Uterus (tissue), 4 donors: ENCODE measurements around the gene SLC39A7. TPM values are rescaled to one million over a fixed set of nuclear protein-coding genes. Genes with fewer than 3 reads are reported as not detected.

ENCODE experiments used
- DNase-seq, 2 donors: peaks; one replicate each; pipeline ENCODE4 v3.0.0-alpha.2; 2019 to 2020
- H3K27ac ChIP-seq, 2 donors: fragments of 200-600 bp; sonication (generic); 1 replicate in 1 of 2; 2 replicates in 1 of 2; pipeline ENCODE4 v1.5.1; 2016 to 2018
- H3K27me3 ChIP-seq, 2 donors: fragments of 200-600 bp; sonication (generic); one replicate each; pipeline ENCODE4 v1.5.1; 2018 to 2019; ENCODE audit warnings: control low read depth in 1 of 2
- H3K36me3 ChIP-seq, 2 donors: fragments of 200-600 bp; sonication (generic); one replicate each; pipeline ENCODE4 v1.5.1; 2019; ENCODE audit warnings: control low read depth in 1 of 2
- H3K4me1 ChIP-seq, 2 donors: fragments of 200-600 bp; sonication (generic); one replicate each; pipeline ENCODE4 v1.5.1; 2018 to 2019; ENCODE audit warnings: control low read depth in 1 of 2
- H3K4me3 ChIP-seq, 2 donors: fragments of 200-600 bp; sonication (generic); 1 replicate in 1 of 2; 2 replicates in 1 of 2; pipeline ENCODE4 v1.5.1; 2018 to 2019; ENCODE audit warnings: mild to moderate bottlenecking in 1 of 2
- H3K9me3 ChIP-seq, 2 donors: fragments of 200-600 bp; sonication (generic); one replicate each; pipeline ENCODE4 v1.5.1; 2019; ENCODE audit warnings: control low read depth in 1 of 2
- POLR2A ChIP-seq, 2 donors: fragments of 450-650 bp; IDR thresholded peaks; one replicate each; pipeline ENCODE4 v1.6.1; 2016; ENCODE audit warnings: antibody characterized with exemption in 2 of 2, mild to moderate bottlenecking in 1 of 2, moderate library complexity in 1 of 2
- intact Hi-C: fragments of 100-400 bp; cut with DNase I; formaldehyde crosslinking; loops from one replicate; pipeline ENCODE4 v1.15.1; 2023; ENCODE audit warnings: low total_unique reads
- microRNA counts, 2 donors: library from miRNA; unstranded; fragments of <30 nt; microRNA quantifications; one replicate each; lab custom pipeline; 2016 to 2017
- microRNA-seq: library from miRNA; unstranded; fragments of <30 nt; microRNA quantifications from one replicate; pipeline ENCODE4, GENCODE V29; 2016; ENCODE audit warnings: borderline microRNAs expressed, borderline replicate concordance
- small RNA-seq: library from RNA; depleted of rRNA; stranded (forward); fragments of <200 nt; gene quantifications from one replicate; pipeline ENCODE3, GENCODE V24; 2016
- total RNA-seq, 4 donors: library from RNA; depleted of rRNA in 3 of 4; stranded (reverse); fragments of >200 nt in 3 of 4; gene quantifications; one replicate each; pipeline versions ENCODE4 v1.1.0 to v1.2.4, GENCODE V29; 2014 to 2023
- TF ChIP-seq, protein P1 (sequence below), 4 experiments: fragments of 200-600 bp in 2 of 4; fragments of 450-650 bp in 2 of 4; sonication (generic) in 2 of 4; IDR thresholded peaks; one replicate each; pipeline ENCODE4 v1.5.1; 2016 to 2019; ENCODE audit warnings: antibody characterized with exemption in 4 of 4, mild to moderate bottlenecking in 2 of 4, moderate library complexity in 1 of 4
- donor health status: DM: yes; HTN: yes; CAD: no.

Gene SLC39A7
- total RNA-seq, 4 donors from 2014 or later: 53.8 to 87.8 (median 57.5) TPM

GRCh38 chr6:33249732-33250630 is 49.3 kb downstream of the SLC39A7 start:
- Histone ChIP-seq H3K27me3 (no peaks in the 10 kb centered on the region), H3K4me1 (no peaks in the 10 kb centered on the region), H3K27ac (peak overlapping the region; percentile 92 to 95), H3K4me3 (peak overlapping the region; percentile 49 to 66), H3K9me3 (no peaks in the 10 kb centered on the region), H3K36me3 (no peaks in the 10 kb centered on the region)
- TF ChIP-seq, protein P1, sequence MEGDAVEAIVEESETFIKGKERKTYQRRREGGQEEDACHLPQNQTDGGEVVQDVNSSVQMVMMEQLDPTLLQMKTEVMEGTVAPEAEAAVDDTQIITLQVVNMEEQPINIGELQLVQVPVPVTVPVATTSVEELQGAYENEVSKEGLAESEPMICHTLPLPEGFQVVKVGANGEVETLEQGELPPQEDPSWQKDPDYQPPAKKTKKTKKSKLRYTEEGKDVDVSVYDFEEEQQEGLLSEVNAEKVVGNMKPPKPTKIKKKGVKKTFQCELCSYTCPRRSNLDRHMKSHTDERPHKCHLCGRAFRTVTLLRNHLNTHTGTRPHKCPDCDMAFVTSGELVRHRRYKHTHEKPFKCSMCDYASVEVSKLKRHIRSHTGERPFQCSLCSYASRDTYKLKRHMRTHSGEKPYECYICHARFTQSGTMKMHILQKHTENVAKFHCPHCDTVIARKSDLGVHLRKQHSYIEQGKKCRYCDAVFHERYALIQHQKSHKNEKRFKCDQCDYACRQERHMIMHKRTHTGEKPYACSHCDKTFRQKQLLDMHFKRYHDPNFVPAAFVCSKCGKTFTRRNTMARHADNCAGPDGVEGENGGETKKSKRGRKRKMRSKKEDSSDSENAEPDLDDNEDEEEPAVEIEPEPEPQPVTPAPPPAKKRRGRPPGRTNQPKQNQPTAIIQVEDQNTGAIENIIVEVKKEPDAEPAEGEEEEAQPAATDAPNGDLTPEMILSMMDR (IDR thresholded peaks at IDR 0.05): no peak
- intact Hi-C loops: loop anchor here (5.0 kb wide), 1 partner anchor 88 kb away; no protein-coding TSS in a partner anchor
- peak; percentile 26 to 27 for DNase-seq

DNA sequence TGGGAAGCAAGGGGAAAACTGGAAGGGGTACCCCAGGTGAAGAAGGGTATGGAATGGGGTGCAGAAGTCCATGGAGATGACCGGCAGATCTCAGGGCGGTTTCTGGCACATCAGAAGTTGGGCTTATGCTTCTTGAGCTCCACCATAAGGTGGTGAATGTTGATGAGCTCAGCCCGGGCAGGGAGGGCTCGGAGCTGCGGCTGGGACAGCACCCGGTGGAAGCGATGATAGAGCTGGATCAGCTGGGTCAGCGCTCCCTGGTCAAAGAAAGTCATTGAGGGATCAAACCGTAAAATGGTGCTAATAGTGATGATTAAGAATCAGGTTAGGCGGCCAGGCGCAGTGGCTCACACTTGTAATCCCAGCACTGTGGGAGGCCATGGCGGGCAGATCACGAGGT is 50.1 kb downstream of the SLC39A7 start:
- H3K4me3 ChIP-seq: no peak overlapping the region
- intact Hi-C loops: no loop called here
- no peaks in the 10 kb centered on the region for H3K27me3 ChIP-seq
- H3K4me1 ChIP-seq: no peaks in the 10 kb centered on the region
- DNase-seq: no peak
- H3K36me3 ChIP-seq: no peaks in the 10 kb centered on the region
- H3K27ac ChIP-seq: peak overlapping the region in 1 of 2 donors; percentile 92
- no peak for TF ChIP-seq POLR2A (IDR thresholded peaks at IDR 0.05)
- TF ChIP-seq, protein P1 (IDR thresholded peaks at IDR 0.05): no peak
- H3K9me3 ChIP-seq: no peaks in the 10 kb centered on the region

DNA sequence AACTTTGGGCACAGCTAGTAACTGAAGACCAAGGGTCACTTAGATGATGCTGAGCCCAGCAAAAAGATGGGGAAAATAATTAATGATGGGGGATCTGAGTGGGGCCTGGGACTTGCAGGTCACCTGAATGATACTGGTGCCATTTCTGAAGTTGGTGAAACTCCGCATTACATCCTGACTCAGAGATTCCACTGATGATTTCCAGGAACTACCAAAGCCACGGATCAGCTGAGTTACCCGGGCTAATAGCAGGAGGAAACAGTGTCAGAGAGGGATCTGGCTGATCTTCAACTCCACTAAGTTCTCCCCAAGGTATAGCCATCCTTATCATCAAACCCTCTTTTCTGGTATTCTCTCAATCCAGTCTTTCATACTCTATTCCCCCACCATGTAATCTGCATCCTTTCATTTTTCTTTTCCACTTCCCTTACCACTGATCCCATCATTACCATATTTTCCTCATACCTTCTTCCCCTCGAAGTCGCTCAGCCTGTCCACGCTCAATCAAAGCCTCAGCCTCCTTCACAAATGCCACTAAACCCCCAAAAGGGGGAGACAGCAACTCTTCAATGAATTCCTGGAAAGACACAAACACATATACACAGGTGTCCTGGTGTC is 50.8 kb downstream of the SLC39A7 start:
- no peaks in the 10 kb centered on the region for H3K9me3 ChIP-seq
- no peaks in the 10 kb centered on the region for H3K36me3 ChIP-seq
- intact Hi-C loops: no loop called here
- no peak overlapping the region for H3K27ac ChIP-seq
- no peak for TF ChIP-seq POLR2A (IDR thresholded peaks at IDR 0.05)
- TF ChIP-seq, protein P1 (IDR thresholded peaks at IDR 0.05): no peak
- no peak for DNase-seq
- H3K4me1 ChIP-seq: no peaks in the 10 kb centered on the region
- no peak overlapping the region for H3K4me3 ChIP-seq
- H3K27me3 ChIP-seq: no peaks in the 10 kb centered on the region

- Histone ChIP-seq H3K4me1 (no peaks in the 10 kb centered on the region), H3K9me3 (no peaks in the 10 kb centered on the region), H3K27me3 (no peaks in the 10 kb centered on the region), H3K4me3 (no peak overlapping the region), H3K36me3 (no peaks in the 10 kb centered on the region), H3K27ac (no peak overlapping the region)
- intact Hi-C loops: no loop called here
- no peak for DNase-seq
- TF ChIP-seq, protein P1 (IDR thresholded peaks at IDR 0.05): no peak
- no peak for TF ChIP-seq POLR2A (IDR thresholded peaks at IDR 0.05)
Measured at GRCh38 chr6:33252759-33253158, 52.1 kb downstream of the SLC39A7 start.

MicroRNAs encoded within 50 kb of the gene (microRNA counts, 767-probe panel; counts per million panel counts)
- 0 to 1,624 counts per million in 2 donors for microRNA hsa-miR-219-1-3p (lab: Ali Mortazavi, UCI)
- 0 counts per million in 2 donors for microRNA hsa-miR-219-5p (lab: Ali Mortazavi, UCI)

Small RNA genes within 50 kb of the gene (microRNA-seq; reads per million reads assigned to microRNA genes)
- 2.0 reads per million for gene MIR219A1

Small RNA genes within 50 kb of the gene (small RNA-seq; reads per million reads assigned to genes)
- gene MIR219A1 (0.18 reads per million), gene RNY4P10 (not detected)

Other genes with a start within 250 kb of the SLC39A7 start
- gene HLA-DMA, start 247.8 kb upstream of the SLC39A7 start, total RNA-seq: 100 to 1,000 TPM in 1 of 4 donors, 10 to 100 TPM in 2, 1 to 10 TPM in 1; 6.6 to 134 (median 51.7) TPM
- 100 to 1,000 TPM in 2 of 4 donors, 10 to 100 TPM in 2; 42.5 to 202 (median 120) TPM for gene BRD2, start 232.3 kb upstream of the SLC39A7 start, total RNA-seq
- gene HLA-DOA, start 191.3 kb upstream of the SLC39A7 start, total RNA-seq: 10 to 100 TPM in 3 of 4 donors, 1 to 10 TPM in 1; 8.2 to 34.1 (median 18.4) TPM
- 100 to 1,000 TPM in 2 of 4 donors, 10 to 100 TPM in 2; 48.0 to 187 (median 135) TPM for gene HLA-DPA1, start 127.2 kb upstream of the SLC39A7 start, total RNA-seq
- 100 to 1,000 TPM in 1 of 4 donors, 10 to 100 TPM in 3; 19.8 to 108 (median 43.6) TPM for gene HLA-DPB1, start 124.9 kb upstream of the SLC39A7 start, total RNA-seq
- 1 to 10 TPM in 2 of 4 donors, under 1 TPM in 2; under 0.01 to 2.6 (median 1.0) TPM for gene COL11A2, start 8.4 kb upstream of the SLC39A7 start, total RNA-seq
- gene RXRB, start 202 bp upstream of the SLC39A7 start, total RNA-seq: 10 to 100 TPM; 28.6 to 71.0 (median 34.0) TPM
- 10 to 100 TPM in 1 of 4 donors, 1 to 10 TPM in 2, not detected in 1; 2.6 to 11.3 (median 5.8) TPM for gene HSD17B8, start 3.8 kb downstream of the SLC39A7 start, total RNA-seq
- 10 to 100 TPM in 3 of 4 donors, 1 to 10 TPM in 1; 1.8 to 66.9 (median 30.1) TPM for gene RING1, start 7.6 kb downstream of the SLC39A7 start, total RNA-seq
- gene VPS52, start 71.0 kb downstream of the SLC39A7 start, total RNA-seq: 10 to 100 TPM; 12.8 to 58.4 (median 37.5) TPM
- 1,000 to 10,000 TPM; 2,386 to 5,510 (median 4,061) TPM for gene RPS18, start 71.2 kb downstream of the SLC39A7 start, total RNA-seq
- 10 to 100 TPM in 3 of 4 donors, 1 to 10 TPM in 1; 5.5 to 15.9 (median 14.3) TPM for gene B3GALT4, start 76.3 kb downstream of the SLC39A7 start, total RNA-seq
- gene WDR46, start 88.4 kb downstream of the SLC39A7 start, total RNA-seq: 10 to 100 TPM; 17.9 to 60.3 (median 31.7) TPM
- 10 to 100 TPM; 13.6 to 33.5 (median 21.6) TPM for gene PFDN6, start 88.7 kb downstream of the SLC39A7 start, total RNA-seq
- gene RGL2, start 98.1 kb downstream of the SLC39A7 start, total RNA-seq: 100 to 1,000 TPM in 1 of 4 donors, 10 to 100 TPM in 3; 34.4 to 118 (median 36.0) TPM
- gene TAPBP, start 113.2 kb downstream of the SLC39A7 start, total RNA-seq: 10 to 100 TPM; 17.6 to 83.9 (median 41.4) TPM
- gene ZBTB22, start 116.9 kb downstream of the SLC39A7 start, total RNA-seq: 10 to 100 TPM in 2 of 4 donors, 1 to 10 TPM in 2; 3.8 to 31.3 (median 16.0) TPM
- gene DAXX, start 122.1 kb downstream of the SLC39A7 start, total RNA-seq: 100 to 1,000 TPM in 1 of 4 donors, 10 to 100 TPM in 3; 18.2 to 120 (median 32.3) TPM
- 10 to 100 TPM in 1 of 4 donors, 1 to 10 TPM in 1, not detected in 2; 1.8 to 20.0 TPM for gene KIFC1, start 191.0 kb downstream of the SLC39A7 start, total RNA-seq
- 100 to 1,000 TPM in 1 of 4 donors, 10 to 100 TPM in 3; 10.5 to 147 (median 35.3) TPM for gene PHF1, start 210.1 kb downstream of the SLC39A7 start, total RNA-seq
- 100 to 1,000 TPM in 1 of 4 donors, 10 to 100 TPM in 3; 10.8 to 135 (median 72.7) TPM for gene CUTA, start 217.2 kb downstream of the SLC39A7 start, total RNA-seq
- gene SYNGAP1, start 219.2 kb downstream of the SLC39A7 start, total RNA-seq: 10 to 100 TPM; 11.5 to 67.6 (median 14.4) TPM